ENCODE results near the gene NSF.

Gene NSF

GRCh38 chr17:46783031-46783593 lies 192.6 kb downstream of the NSF start:
- H3K79me2 ChIP-seq (ENCODE audit: control insufficient read depth, low read length): no peaks in the 10 kb centered on the region
- TF ChIP-seq EZH2phosphoT487 (IDR thresholded peaks at IDR 0.05; ENCODE audit: borderline replicate concordance, low read length) (no peak), CTCF (IDR thresholded peaks at IDR 0.05; ENCODE audit: low read depth, low read length, poor library complexity, severe bottlenecking) (no peak)
- no peaks in the 10 kb centered on the region for H3K9me2 ChIP-seq (replicated peaks; ENCODE audit: control insufficient read depth, low read length)
- H3K36me3 ChIP-seq (ENCODE audit: control insufficient read depth, low read length): no peaks in the 10 kb centered on the region
- H4K20me1 ChIP-seq (ENCODE audit: control insufficient read depth, insufficient read depth, low read depth, low read length): no peaks in the 10 kb centered on the region
- H3K9me3 ChIP-seq (ENCODE audit: control insufficient read depth, insufficient read depth, low read length): no peaks in the 10 kb centered on the region
- H3K4me3 ChIP-seq (ENCODE audit: low read length): no peak overlapping the region
- H3K4me1 ChIP-seq (ENCODE audit: control insufficient read depth, low read length): no peaks in the 10 kb centered on the region
- no peak overlapping the region for H3K4me2 ChIP-seq (ENCODE audit: low read length)
- H3F3A ChIP-seq (ENCODE audit: control insufficient read depth, insufficient read depth): no peaks in the 10 kb centered on the region
- H3K27ac ChIP-seq (ENCODE audit: low read depth, low read length): no peak overlapping the region
- 0 out of 2 replicates have a peak, but pooled peaks cover under 1% of the 10 kb centered on the region for H3K27me3 ChIP-seq (ENCODE audit: control insufficient read depth, low read length)

- Histone ChIP-seq H3K9me2 (replicated peaks; ENCODE audit: control insufficient read depth, low read length) (no peaks in the 10 kb centered on the region), H3K36me3 (ENCODE audit: control insufficient read depth, low read length) (no peaks in the 10 kb centered on the region), H3K79me2 (ENCODE audit: control insufficient read depth, low read length) (no peaks in the 10 kb centered on the region), H3K4me3 (ENCODE audit: low read length) (no peak overlapping the region), H3K27me3 (ENCODE audit: control insufficient read depth, low read length) (no peaks in the 10 kb centered on the region), H3F3A (ENCODE audit: control insufficient read depth, insufficient read depth) (no peaks in the 10 kb centered on the region), H4K20me1 (ENCODE audit: control insufficient read depth, insufficient read depth, low read depth, low read length) (no peaks in the 10 kb centered on the region), H3K27ac (ENCODE audit: low read depth, low read length) (no peak overlapping the region), H3K9me3 (ENCODE audit: control insufficient read depth, insufficient read depth, low read length) (no peaks in the 10 kb centered on the region), H3K4me1 (ENCODE audit: control insufficient read depth, low read length) (no peaks in the 10 kb centered on the region), H3K4me2 (ENCODE audit: low read length) (no peak overlapping the region)
- no peak for TF ChIP-seq CTCF (IDR thresholded peaks at IDR 0.05; ENCODE audit: low read depth, low read length, poor library complexity, severe bottlenecking)
- TF ChIP-seq EZH2phosphoT487 (IDR thresholded peaks at IDR 0.05; ENCODE audit: borderline replicate concordance, low read length): no peak
These were observed 195.2 kb downstream of the NSF start for GRCh38 chr17:46785696-46786095.

GRCh38 chr17:46787478-46787877 lies 197.0 kb downstream of the NSF start:
- Histone ChIP-seq H3K4me2 (ENCODE audit: low read length) (no peak overlapping the region), H3K36me3 (ENCODE audit: control insufficient read depth, low read length) (no peaks in the 10 kb centered on the region), H3F3A (ENCODE audit: control insufficient read depth, insufficient read depth) (no peaks in the 10 kb centered on the region), H3K9me2 (replicated peaks; ENCODE audit: control insufficient read depth, low read length) (no peaks in the 10 kb centered on the region), H3K79me2 (ENCODE audit: control insufficient read depth, low read length) (no peaks in the 10 kb centered on the region), H3K27me3 (ENCODE audit: control insufficient read depth, low read length) (no peaks in the 10 kb centered on the region), H4K20me1 (ENCODE audit: control insufficient read depth, insufficient read depth, low read depth, low read length) (no peaks in the 10 kb centered on the region), H3K27ac (ENCODE audit: low read depth, low read length) (no peak overlapping the region), H3K9me3 (ENCODE audit: control insufficient read depth, insufficient read depth, low read length) (no peaks in the 10 kb centered on the region), H3K4me1 (ENCODE audit: control insufficient read depth, low read length) (no peaks in the 10 kb centered on the region), H3K4me3 (ENCODE audit: low read length) (no peak overlapping the region)
- TF ChIP-seq EZH2phosphoT487 (IDR thresholded peaks at IDR 0.05; ENCODE audit: borderline replicate concordance, low read length) (no peak), CTCF (IDR thresholded peaks at IDR 0.05; ENCODE audit: low read depth, low read length, poor library complexity, severe bottlenecking) (no peak)
